CD4-positive, CD25-positive, alpha-beta regulatory T cell (primary cell): ENCODE data around the gene FBN2. TPM values are rescaled to one million over a fixed set of nuclear protein-coding genes. Genes with fewer than 3 reads are reported as not detected.

Source experiments
- ATAC-seq, 2 donors: fragments of 150-1000 bp; cut with Tn5 transposase; one replicate each; pipeline ENCODE4 v1.10.0; 2021; ENCODE audit warnings: low read depth in 2 of 2, moderate number of reproducible peaks in 2 of 2, moderate library complexity in 1 of 2
- DNase-seq, 3 donors: peaks; one replicate each; pipeline versions ENCODE4 v3.0.0 to v3.0.0-alpha.2; 2012 to 2022; ENCODE audit warnings: mixed read lengths in 1 of 3
- H3K27ac ChIP-seq: one replicate; pipeline ENCODE4 v1.7.0; 2013; ENCODE audit warnings: mild to moderate bottlenecking, low read length; ENCODE audit not compliant: insufficient read depth, poor library complexity, severe bottlenecking
- H3K27me3 ChIP-seq: one replicate; pipeline ENCODE4 v1.7.0; 2013; ENCODE audit warnings: low read length; ENCODE audit not compliant: control insufficient read depth, insufficient read depth
- H3K36me3 ChIP-seq: one replicate; pipeline ENCODE4 v1.7.0; 2013; ENCODE audit warnings: mild to moderate bottlenecking, low read length, moderate library complexity; ENCODE audit not compliant: control insufficient read depth, insufficient read depth
- H3K4me1 ChIP-seq: 2 replicates; pipeline ENCODE4 v1.7.0; 2013; ENCODE audit warnings: mild to moderate bottlenecking, low read length; ENCODE audit not compliant: insufficient read depth, control insufficient read depth, poor library complexity, severe bottlenecking
- H3K4me3 ChIP-seq: one replicate; pipeline ENCODE4 v1.7.0; 2013; ENCODE audit warnings: low read depth, mild to moderate bottlenecking, low read length, moderate library complexity
- H3K9me3 ChIP-seq, 2 experiments: 1 replicate in 1 of 2; 2 replicates in 1 of 2; pipeline ENCODE4 v1.7.0; 2013; ENCODE audit warnings: low read length in 2 of 2, mild to moderate bottlenecking in 1 of 2, moderate library complexity in 1 of 2; ENCODE audit not compliant: control insufficient read depth in 2 of 2
- H3K27ac Mint-ChIP-seq, 3 donors: one replicate each; pipeline ENCODE4 v1.8.0; 2020 to 2022; ENCODE audit warnings: mild to moderate bottlenecking in 3 of 3, mixed read lengths in 3 of 3, moderate library complexity in 2 of 3
- H3K27me3 Mint-ChIP-seq: one replicate; pipeline ENCODE4 v1.8.0; 2022; ENCODE audit warnings: mild to moderate bottlenecking, mixed read lengths
- H3K36me3 Mint-ChIP-seq: one replicate; pipeline ENCODE4 v1.8.0; 2020; ENCODE audit warnings: mixed read lengths
- H3K4me1 Mint-ChIP-seq, 4 donors: one replicate each; pipeline ENCODE4 v1.8.0; 2020 to 2022; ENCODE audit warnings: mixed read lengths in 4 of 4, mild to moderate bottlenecking in 1 of 4
- H3K4me3 Mint-ChIP-seq, 4 donors: one replicate each; pipeline ENCODE4 v1.8.0; 2020 to 2022; ENCODE audit warnings: mild to moderate bottlenecking in 4 of 4, mixed read lengths in 4 of 4, moderate library complexity in 3 of 4
- H3K9me3 Mint-ChIP-seq, 7 donors: one replicate each; pipeline ENCODE4 v1.8.0; 2020 to 2022; ENCODE audit warnings: mixed read lengths in 7 of 7, mild to moderate bottlenecking in 3 of 7, moderate library complexity in 2 of 7
- polyA plus RNA-seq, 4 donors: library from polyadenylated mRNA; unstranded; fragments of 300-500 nt; fragmentation: Illumina TruSeq; gene quantifications; one replicate each; pipeline ENCODE4 v1.2.3, GENCODE V29; 2021
- total RNA-seq: library from RNA; stranded (reverse); gene quantifications from one replicate; pipeline ENCODE4 v1.2.3, GENCODE V29; 2022

The FBN2 gene
- total and polyA plus RNA-seq, 5 donors from 2014 or later: not detected

DNA sequence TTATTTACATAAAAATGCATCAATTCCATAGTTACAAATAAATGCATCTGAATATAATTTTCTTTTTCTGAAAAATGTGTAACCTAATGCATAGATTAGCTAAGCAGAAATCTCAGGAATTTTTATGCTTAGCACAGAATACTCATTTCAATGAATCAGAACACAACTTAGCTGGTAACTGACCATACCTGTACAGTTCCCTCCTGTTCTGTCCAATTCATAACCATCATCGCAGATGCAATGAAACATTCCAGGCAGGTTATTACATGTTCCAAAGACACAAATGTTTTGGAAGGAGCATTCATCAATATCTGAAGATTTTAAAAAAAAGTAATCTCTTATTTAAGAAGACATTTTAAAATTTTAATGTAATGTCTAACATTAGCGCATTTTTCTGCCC, 219.4 kb downstream of the FBN2 start:
- DNase-seq: no peak
- no peaks in the 10 kb centered on the region for H3K36me3 ChIP-seq
- H3K4me1 Mint-ChIP-seq: no peaks in the 10 kb centered on the region

DNA sequence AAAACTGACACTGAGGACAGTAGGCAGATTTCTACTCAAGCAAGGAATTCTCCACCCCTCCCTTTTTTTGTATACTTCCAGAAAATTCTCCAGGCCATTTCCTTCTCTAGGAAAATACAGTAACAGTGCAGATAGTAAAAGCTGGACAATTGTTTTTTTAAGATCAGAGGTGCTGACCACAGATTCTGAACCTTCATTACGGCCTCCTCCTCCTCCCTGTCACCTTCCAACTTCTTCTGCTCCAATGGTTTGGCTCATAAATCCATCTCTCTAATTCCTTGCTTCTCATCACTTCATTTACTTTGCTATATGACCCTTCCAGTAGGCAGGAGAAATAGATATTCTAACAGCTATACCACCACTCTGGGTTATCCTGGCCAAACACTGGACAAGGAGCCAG, 220.6 kb downstream of the FBN2 start:
- H3K36me3 ChIP-seq: no peaks in the 10 kb centered on the region
- DNase-seq: no peak
- H3K9me3 ChIP-seq: no peaks in the 10 kb centered on the region
- H3K36me3 Mint-ChIP-seq: no peaks in the 10 kb centered on the region
- no peak overlapping the region for H3K27ac Mint-ChIP-seq
- H3K27ac ChIP-seq: no peak overlapping the region
- no peak overlapping the region for H3K4me3 ChIP-seq
- ATAC-seq: no peak
- H3K4me1 ChIP-seq: no peaks in the 10 kb centered on the region
- no peaks in the 10 kb centered on the region for H3K4me1 Mint-ChIP-seq
- peaks cover 0 to 2% (median 0%) of the 10 kb centered on the region in 7 donors for H3K9me3 Mint-ChIP-seq
- H3K4me3 Mint-ChIP-seq: no peak overlapping the region
- H3K27me3 ChIP-seq: no peaks in the 10 kb centered on the region
- H3K27me3 Mint-ChIP-seq: no peaks in the 10 kb centered on the region

More for the DNA sequence above, 219.4 kb downstream of the FBN2 start:
- Mint-ChIP-seq H3K4me3 (no peak overlapping the region), H3K9me3 (peaks cover 0 to 2% (median 0%) of the 10 kb centered on the region in 7 donors), H3K36me3 (no peaks in the 10 kb centered on the region), H3K27ac (no peak overlapping the region), H3K27me3 (no peaks in the 10 kb centered on the region)
- H3K4me3 ChIP-seq: no peak overlapping the region
- H3K9me3 ChIP-seq: no peaks in the 10 kb centered on the region
- H3K4me1 ChIP-seq: no peaks in the 10 kb centered on the region
- H3K27me3 ChIP-seq: no peaks in the 10 kb centered on the region
- no peak overlapping the region for H3K27ac ChIP-seq
- ATAC-seq: no peak

DNA sequence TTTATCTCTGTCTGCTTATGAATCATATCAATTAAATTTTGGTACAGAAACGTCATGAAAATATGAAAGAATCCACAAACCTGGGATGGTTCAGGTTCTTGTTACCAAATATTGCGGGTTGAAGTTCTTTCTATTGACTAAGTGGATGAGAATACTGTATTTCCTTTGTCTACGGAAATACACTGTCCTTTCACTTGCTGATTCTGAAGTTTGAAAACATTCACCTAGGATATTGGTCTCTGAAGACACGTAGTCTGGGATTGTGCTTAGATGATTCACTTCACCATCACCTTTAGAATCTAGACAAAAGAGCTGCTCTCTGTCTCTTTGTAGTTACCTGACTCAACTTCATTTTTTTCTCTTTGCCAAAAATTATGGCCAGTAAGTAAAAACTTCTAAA, 222.4 kb downstream of the FBN2 start:
- no peaks in the 10 kb centered on the region for H3K27me3 ChIP-seq
- DNase-seq (no peak), ATAC-seq (no peak)
- no peak overlapping the region for H3K4me3 ChIP-seq
- no peaks in the 10 kb centered on the region for H3K36me3 Mint-ChIP-seq
- H3K4me3 Mint-ChIP-seq: no peak overlapping the region
- peaks cover 0 to 2% (median 0%) of the 10 kb centered on the region in 7 donors for H3K9me3 Mint-ChIP-seq
- no peak overlapping the region for H3K27ac ChIP-seq
- H3K4me1 Mint-ChIP-seq: no peaks in the 10 kb centered on the region
- no peaks in the 10 kb centered on the region for H3K27me3 Mint-ChIP-seq
- no peaks in the 10 kb centered on the region for H3K9me3 ChIP-seq
- no peaks in the 10 kb centered on the region for H3K36me3 ChIP-seq
- no peak overlapping the region for H3K27ac Mint-ChIP-seq
- no peaks in the 10 kb centered on the region for H3K4me1 ChIP-seq

DNA sequence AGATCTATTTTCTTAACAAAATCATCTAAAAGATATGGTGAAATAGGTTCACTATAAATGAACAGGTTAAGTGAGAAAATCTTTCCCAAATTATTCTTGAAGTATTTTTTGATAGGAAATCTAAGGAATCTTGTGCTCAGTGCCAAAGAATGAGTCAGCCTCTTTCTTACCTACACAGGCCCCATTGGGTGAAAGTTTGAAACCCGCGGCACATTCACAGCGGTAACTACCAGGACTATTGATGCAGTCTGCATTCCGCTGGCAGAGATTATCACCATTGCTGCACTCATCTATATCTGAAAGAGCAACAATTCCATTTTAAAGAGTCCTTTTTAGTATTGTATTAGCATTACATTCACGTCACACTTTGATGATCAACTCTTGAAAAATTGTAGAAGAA, 232.7 kb downstream of the FBN2 start:
- Mint-ChIP-seq H3K4me1 (no peaks in the 10 kb centered on the region), H3K36me3 (no peaks in the 10 kb centered on the region), H3K9me3 (no peaks in the 10 kb centered on the region), H3K27me3 (no peaks in the 10 kb centered on the region), H3K27ac (no peak overlapping the region), H3K4me3 (no peak overlapping the region)
- Histone ChIP-seq H3K4me1 (no peaks in the 10 kb centered on the region), H3K27me3 (no peaks in the 10 kb centered on the region), H3K4me3 (no peak overlapping the region), H3K27ac (no peak overlapping the region), H3K9me3 (no peaks in the 10 kb centered on the region), H3K36me3 (no peaks in the 10 kb centered on the region)
- no peak for ATAC-seq
- no peak for DNase-seq

DNA sequence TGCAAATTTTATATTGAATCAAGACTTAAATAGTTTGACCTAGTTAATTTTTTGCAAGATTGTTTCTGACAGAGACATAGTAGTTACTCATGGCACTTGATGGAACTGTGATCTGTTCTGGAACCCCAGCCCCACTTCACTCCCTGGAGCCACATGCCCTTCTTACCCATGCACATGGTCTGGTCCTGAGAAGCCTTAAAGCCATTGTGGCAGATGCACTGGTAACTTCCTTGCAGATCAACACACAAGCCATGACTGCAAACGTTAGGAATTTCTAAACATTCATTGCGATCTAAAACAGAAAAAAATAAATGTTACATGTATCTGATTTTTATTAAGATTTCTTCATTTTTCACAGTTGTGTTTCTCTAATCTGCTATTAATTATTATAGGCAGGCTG, 233.3 kb downstream of the FBN2 start:
- Histone ChIP-seq H3K9me3 (no peaks in the 10 kb centered on the region), H3K27me3 (no peaks in the 10 kb centered on the region), H3K36me3 (no peaks in the 10 kb centered on the region), H3K4me3 (no peak overlapping the region), H3K27ac (no peak overlapping the region), H3K4me1 (no peaks in the 10 kb centered on the region)
- H3K4me3 Mint-ChIP-seq: no peak overlapping the region
- H3K27ac Mint-ChIP-seq: no peak overlapping the region
- no peaks in the 10 kb centered on the region for H3K36me3 Mint-ChIP-seq
- DNase-seq (no peak), ATAC-seq (no peak)
- H3K27me3 Mint-ChIP-seq: no peaks in the 10 kb centered on the region
- H3K4me1 Mint-ChIP-seq: no peaks in the 10 kb centered on the region
- no peaks in the 10 kb centered on the region for H3K9me3 Mint-ChIP-seq

DNA sequence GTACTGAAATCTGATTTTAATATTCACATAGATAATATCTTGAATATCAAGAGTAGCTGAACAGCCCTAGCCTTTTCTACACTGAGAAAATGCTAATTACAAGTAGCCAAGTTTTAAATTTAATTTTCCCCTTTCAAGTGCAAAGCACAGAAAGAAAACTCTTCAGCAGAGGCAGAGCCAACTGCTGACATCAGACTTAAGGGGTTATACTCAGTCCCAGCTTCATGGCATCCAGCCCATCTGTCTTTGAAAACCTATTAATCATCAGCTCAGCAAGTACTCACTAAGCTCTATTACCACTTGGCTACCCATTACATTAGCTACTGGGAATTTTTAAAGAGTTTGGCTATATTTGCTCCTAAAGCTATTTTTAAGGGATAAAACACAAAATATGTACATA, 234.0 kb downstream of the FBN2 start:
- Mint-ChIP-seq H3K27me3 (no peaks in the 10 kb centered on the region), H3K36me3 (no peaks in the 10 kb centered on the region), H3K27ac (no peak overlapping the region), H3K9me3 (no peaks in the 10 kb centered on the region), H3K4me3 (no peak overlapping the region), H3K4me1 (no peaks in the 10 kb centered on the region)
- Histone ChIP-seq H3K4me3 (no peak overlapping the region), H3K27me3 (no peaks in the 10 kb centered on the region), H3K36me3 (no peaks in the 10 kb centered on the region), H3K4me1 (no peaks in the 10 kb centered on the region), H3K9me3 (no peaks in the 10 kb centered on the region), H3K27ac (no peak overlapping the region)
- DNase-seq (no peak), ATAC-seq (no peak)

DNA sequence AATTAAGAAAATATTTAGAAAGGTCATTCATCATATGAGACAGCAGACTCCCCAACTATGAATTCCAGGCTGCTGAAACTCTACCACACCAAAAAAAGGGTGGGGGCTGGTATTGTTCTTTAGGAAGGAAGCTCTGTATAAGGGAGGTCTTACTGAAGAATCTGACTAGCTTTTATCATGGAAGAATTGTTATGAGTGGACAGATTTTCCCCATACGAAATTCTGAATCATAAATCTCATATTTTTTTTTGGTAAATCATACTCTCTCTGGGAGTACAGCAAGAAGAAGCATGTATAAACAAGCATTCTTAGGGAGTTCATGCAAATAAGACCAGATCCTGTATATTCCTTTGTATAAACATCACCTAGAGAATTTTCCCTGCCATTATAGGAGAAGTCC, 234.5 kb downstream of the FBN2 start:
- no peaks in the 10 kb centered on the region for H3K36me3 ChIP-seq
- Mint-ChIP-seq H3K27ac (no peak overlapping the region), H3K4me1 (no peaks in the 10 kb centered on the region), H3K36me3 (no peaks in the 10 kb centered on the region), H3K27me3 (no peaks in the 10 kb centered on the region), H3K9me3 (no peaks in the 10 kb centered on the region), H3K4me3 (no peak overlapping the region)
- DNase-seq (no peak), ATAC-seq (no peak)
- H3K27me3 ChIP-seq: no peaks in the 10 kb centered on the region
- no peaks in the 10 kb centered on the region for H3K4me1 ChIP-seq
- no peak overlapping the region for H3K27ac ChIP-seq
- H3K9me3 ChIP-seq: no peaks in the 10 kb centered on the region
- H3K4me3 ChIP-seq: no peak overlapping the region

DNA sequence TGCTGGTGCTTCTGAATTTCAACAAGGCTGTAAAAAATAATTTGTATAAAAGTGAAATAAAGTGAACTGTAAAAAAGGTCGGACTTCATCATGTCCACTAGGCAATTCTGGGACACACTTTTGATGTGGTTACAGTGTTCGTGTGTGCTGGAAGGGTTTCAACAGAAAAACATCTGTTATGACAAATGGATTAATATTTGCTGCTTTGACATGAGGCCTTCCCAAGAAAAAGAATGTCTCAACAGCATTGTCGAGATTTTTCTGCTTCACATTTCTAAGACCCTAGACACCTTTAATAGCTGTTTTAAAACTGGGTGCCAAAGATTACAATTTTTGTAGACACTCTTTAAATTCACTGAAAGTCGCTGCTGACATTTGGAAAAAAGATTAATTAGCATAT, 237.9 kb downstream of the FBN2 start:
- Mint-ChIP-seq H3K27me3 (no peaks in the 10 kb centered on the region), H3K4me3 (no peak overlapping the region), H3K4me1 (no peaks in the 10 kb centered on the region), H3K36me3 (no peaks in the 10 kb centered on the region), H3K9me3 (no peaks in the 10 kb centered on the region), H3K27ac (no peak overlapping the region)
- DNase-seq (no peak), ATAC-seq (no peak)
- Histone ChIP-seq H3K4me1 (no peaks in the 10 kb centered on the region), H3K9me3 (no peaks in the 10 kb centered on the region), H3K27ac (no peak overlapping the region), H3K4me3 (no peak overlapping the region), H3K36me3 (no peaks in the 10 kb centered on the region), H3K27me3 (no peaks in the 10 kb centered on the region)
